ENCODE measurements around the gene NXN.
"Not testable (repeated sequence)": the region's sequence is repeated elsewhere in the genome, so short reads cannot be mapped to it uniquely, and the experiment has no call there.

DNA sequence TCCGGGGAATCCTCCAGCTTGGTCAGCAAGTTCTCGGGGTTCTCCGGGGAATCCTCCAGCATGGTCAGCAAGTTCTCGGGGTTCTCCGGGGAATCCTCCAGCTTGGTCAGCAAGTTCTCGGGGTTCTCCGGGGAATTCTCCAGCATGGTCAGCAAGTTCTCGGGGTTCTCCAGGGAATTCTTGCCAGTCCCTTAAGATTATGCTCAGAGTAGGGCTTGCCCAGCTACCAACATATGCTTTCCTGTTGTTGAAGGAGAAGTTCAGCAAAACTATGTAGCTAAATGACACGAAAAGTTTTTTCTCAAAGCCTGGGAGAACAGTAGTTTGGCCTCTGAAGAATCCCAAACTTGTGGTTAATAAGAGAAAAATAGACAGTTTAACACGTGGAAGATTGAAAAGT is 112.3 kb downstream of the NXN start:
- not testable (repeated sequence) for TF ChIP-seq CTCF (IDR thresholded peaks at IDR 0.05; ENCODE audit: insufficient read depth, low read length); POLR2AphosphoS5 (IDR thresholded peaks at IDR 0.05; ENCODE audit: low read depth)

Measured in HL-60 (cell line).